ENCODE measurements around the gene COL16A1. TPM values are rescaled to one million over a fixed set of nuclear protein-coding genes. Genes with fewer than 3 reads are reported as not detected.

Gene COL16A1
- total and polyA plus RNA-seq, 2 of the 13 experiments (the other 11 are each of a cell fraction or from before 2014, with no cell fraction given) = 4.3 to 12.2 TPM

DNA sequence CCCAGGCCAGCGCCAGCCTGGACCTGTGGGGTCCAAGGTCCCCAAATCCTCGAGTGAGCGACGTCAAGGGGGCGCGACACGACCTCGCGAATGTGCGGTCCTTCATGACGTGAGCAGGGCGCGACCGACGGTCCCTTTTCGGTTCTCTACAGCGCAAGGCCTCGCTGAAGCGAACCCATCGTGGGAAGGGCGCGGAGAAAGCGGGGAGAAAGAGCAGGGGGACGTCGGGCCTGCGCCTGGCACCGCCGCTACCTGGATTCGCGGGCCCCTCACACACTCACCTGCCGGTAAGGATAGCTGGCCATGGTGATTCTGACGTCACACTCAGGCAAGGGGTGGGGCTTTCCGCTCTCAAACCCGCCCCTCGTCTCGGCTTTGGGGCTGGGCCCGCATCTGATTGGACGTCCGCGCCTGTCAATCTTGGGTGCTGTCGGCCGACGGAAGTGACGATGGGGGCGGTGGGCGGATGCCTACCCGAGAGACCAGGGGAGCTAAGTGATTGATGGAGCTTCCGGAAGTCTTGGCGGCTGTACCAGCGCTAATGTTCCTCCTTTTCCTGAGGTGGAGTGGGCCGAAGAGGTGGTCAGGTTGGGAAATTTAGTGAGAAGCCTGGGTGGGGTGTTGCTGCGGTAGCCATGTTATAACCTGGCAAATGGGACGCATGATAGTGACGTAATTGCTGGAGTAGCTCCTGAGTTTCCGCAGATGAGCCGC, 59.1 kb downstream of the COL16A1 start, which contains the start of gene PEF1 (continued):
- TF ChIP-seq U2AF2 (IDR thresholded peaks at IDR 0.05; ENCODE audit: low read depth, low read length) = 0 out of 2 replicates have a peak, but pooled peaks have one; percentile 75
- TF ChIP-seq MIER2 (CRISPR knock-in tag; IDR thresholded peaks at IDR 0.05) = 0 out of 2 replicates have a peak, but pooled peaks have one; percentile 54
- TF ChIP-seq, protein P1, sequence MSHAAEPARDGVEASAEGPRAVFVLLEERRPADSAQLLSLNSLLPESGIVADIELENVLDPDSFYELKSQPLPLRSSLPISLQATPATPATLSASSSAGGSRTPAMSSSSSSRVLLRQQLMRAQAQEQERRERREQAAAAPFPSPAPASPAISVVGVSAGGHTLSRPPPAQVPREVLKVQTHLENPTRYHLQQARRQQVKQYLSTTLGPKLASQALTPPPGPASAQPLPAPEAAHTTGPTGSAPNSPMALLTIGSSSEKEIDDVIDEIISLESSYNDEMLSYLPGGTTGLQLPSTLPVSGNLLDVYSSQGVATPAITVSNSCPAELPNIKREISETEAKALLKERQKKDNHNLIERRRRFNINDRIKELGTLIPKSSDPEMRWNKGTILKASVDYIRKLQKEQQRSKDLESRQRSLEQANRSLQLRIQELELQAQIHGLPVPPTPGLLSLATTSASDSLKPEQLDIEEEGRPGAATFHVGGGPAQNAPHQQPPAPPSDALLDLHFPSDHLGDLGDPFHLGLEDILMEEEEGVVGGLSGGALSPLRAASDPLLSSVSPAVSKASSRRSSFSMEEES (CRISPR knock-in tag; IDR thresholded peaks at IDR 0.05) = no peak
- TF ChIP-seq, protein P2, sequence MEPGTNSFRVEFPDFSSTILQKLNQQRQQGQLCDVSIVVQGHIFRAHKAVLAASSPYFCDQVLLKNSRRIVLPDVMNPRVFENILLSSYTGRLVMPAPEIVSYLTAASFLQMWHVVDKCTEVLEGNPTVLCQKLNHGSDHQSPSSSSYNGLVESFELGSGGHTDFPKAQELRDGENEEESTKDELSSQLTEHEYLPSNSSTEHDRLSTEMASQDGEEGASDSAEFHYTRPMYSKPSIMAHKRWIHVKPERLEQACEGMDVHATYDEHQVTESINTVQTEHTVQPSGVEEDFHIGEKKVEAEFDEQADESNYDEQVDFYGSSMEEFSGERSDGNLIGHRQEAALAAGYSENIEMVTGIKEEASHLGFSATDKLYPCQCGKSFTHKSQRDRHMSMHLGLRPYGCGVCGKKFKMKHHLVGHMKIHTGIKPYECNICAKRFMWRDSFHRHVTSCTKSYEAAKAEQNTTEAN (CRISPR knock-in tag; conservative IDR thresholded peaks at IDR 0.05) = no peak
- TF ChIP-seq POLR2G (IDR thresholded peaks at IDR 0.05; ENCODE audit: low read depth, low read length) = peak; percentile 72
- TF ChIP-seq MEIS2 (CRISPR knock-in tag; IDR thresholded peaks at IDR 0.05) = no peak
- 0 out of 2 replicates have a peak, but pooled peaks have one; percentile 39 for TF ChIP-seq WIZ (CRISPR knock-in tag; IDR thresholded peaks at IDR 0.05)
- no peak for TF ChIP-seq EED (CRISPR knock-in tag; IDR thresholded peaks at IDR 0.05)
- no peak for TF ChIP-seq PAF1 (CRISPR knock-in tag; IDR thresholded peaks at IDR 0.05)
- peak; percentile 87 for TF ChIP-seq THAP11 (CRISPR knock-in tag; IDR thresholded peaks at IDR 0.05)
- TF ChIP-seq, protein P3, sequence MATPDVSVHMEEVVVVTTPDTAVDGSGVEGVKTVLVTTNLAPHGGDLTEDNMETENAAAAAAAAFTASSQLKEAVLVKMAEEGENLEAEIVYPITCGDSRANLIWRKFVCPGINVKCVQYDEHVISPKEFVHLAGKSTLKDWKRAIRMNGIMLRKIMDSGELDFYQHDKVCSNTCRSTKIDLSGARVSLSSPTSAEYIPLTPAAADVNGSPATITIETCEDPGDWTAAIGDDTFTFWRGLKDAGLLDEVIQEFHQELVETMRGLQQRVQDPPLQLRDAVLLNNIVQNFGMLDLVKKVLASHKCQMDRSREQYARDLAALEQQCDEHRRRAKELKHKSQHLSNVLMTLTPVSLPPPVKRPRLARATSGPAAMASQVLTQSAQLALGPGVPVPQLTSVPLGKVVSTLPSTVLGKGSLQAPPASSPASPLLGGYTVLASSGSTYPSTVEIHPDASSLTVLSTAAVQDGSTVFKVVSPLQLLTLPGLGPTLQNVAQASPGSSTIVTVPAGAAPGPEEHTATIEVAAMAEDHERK (CRISPR knock-in tag; IDR thresholded peaks at IDR 0.05; ENCODE audit: low read depth) = 0 out of 2 replicates have a peak, but pooled peaks have one; percentile 34
- TF ChIP-seq YEATS4 (CRISPR knock-in tag; IDR thresholded peaks at IDR 0.05; ENCODE audit: borderline replicate concordance) = peak; percentile 94; the same call in 1 of the 2 replicates
- no peak for TF ChIP-seq SIX1 (CRISPR knock-in tag; IDR thresholded peaks at IDR 0.05; ENCODE audit: borderline replicate concordance)
- no peak for TF ChIP-seq SMARCC2 (IDR thresholded peaks at IDR 0.05)
- peak; percentile 94 for TF ChIP-seq HNF4A (CRISPR knock-in tag; IDR thresholded peaks at IDR 0.05)
- TF ChIP-seq ZNF530 (CRISPR knock-in tag; IDR thresholded peaks at IDR 0.05; ENCODE audit: low read depth) = no peak
- TF ChIP-seq, protein P4, sequence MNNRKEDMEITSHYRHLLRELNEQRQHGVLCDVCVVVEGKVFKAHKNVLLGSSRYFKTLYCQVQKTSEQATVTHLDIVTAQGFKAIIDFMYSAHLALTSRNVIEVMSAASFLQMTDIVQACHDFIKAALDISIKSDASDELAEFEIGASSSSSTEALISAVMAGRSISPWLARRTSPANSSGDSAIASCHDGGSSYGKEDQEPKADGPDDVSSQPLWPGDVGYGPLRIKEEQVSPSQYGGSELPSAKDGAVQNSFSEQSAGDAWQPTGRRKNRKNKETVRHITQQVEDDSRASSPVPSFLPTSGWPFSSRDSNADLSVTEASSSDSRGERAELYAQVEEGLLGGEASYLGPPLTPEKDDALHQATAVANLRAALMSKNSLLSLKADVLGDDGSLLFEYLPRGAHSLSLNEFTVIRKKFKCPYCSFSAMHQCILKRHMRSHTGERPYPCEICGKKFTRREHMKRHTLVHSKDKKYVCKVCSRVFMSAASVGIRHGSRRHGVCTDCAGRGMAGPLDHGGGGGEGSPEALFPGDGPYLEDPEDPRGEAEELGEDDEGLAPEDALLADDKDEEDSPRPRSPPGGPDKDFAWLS (CRISPR knock-in tag; IDR thresholded peaks at IDR 0.05; ENCODE audit: borderline replicate concordance) = no peak
- peak; percentile 65; the same call in 1 of the 2 replicates for TF ChIP-seq MTF2 (CRISPR knock-in tag; IDR thresholded peaks at IDR 0.05; ENCODE audit: borderline replicate concordance)
- no peak for TF ChIP-seq ZNF138 (CRISPR knock-in tag; IDR thresholded peaks at IDR 0.05; ENCODE audit: low read depth)
